IPS-NIHi11 (cell line): ENCODE data around the gene CHRM2.

Source experiments
- DNase-seq: peaks from one replicate; pipeline ENCODE4 v3.0.0; 2012; ENCODE audit warnings: mixed read lengths, low spot score

The CHRM2 gene

GRCh38 chr7:137026176-137026500 is 157.7 kb downstream of the CHRM2 start:
- DNase-seq = no peak

- DNase-seq = no peak
Measured at GRCh38 chr7:137032436-137032835, 164.0 kb downstream of the CHRM2 start.

GRCh38 chr7:137036768-137037167 is 168.3 kb downstream of the CHRM2 start:
- no peak for DNase-seq

- DNase-seq = no peak
Measured at GRCh38 chr7:137038706-137039105, 170.3 kb downstream of the CHRM2 start.

- DNase-seq = no peak
Measured at GRCh38 chr7:137040745-137041144, 172.3 kb downstream of the CHRM2 start.

GRCh38 chr7:137045573-137045972 is 177.1 kb downstream of the CHRM2 start:
- DNase-seq = no peak

- DNase-seq = no peak
Measured at GRCh38 chr7:137069249-137069963, 201.0 kb downstream of the CHRM2 start.
